Fibroblast of pulmonary artery (primary cell): ENCODE measurements around the gene FXYD3.
A peak's percentile ranks its signal among the peaks of the same experiment; 100 is the strongest.
"Not testable (repeated sequence)": the region's sequence is repeated elsewhere in the genome, so short reads cannot be mapped to it uniquely, and the experiment has no call there.

Source experiments
- DNase-seq: peaks from one replicate; pipeline ENCODE4 v3.0.0-alpha.2; 2010; ENCODE audit warnings: low read depth
- H3K4me3 ChIP-seq: replicated peaks from 2 replicates; pipeline ENCODE4 v1.5.1; 2011; ENCODE audit warnings: low read depth, mild to moderate bottlenecking, control low read depth, low read length, moderate library complexity
- TF ChIP-seq, protein P1 (sequence below): IDR thresholded peaks from 2 replicates; pipeline ENCODE4 v1.5.1; 2011; ENCODE audit warnings: mild to moderate bottlenecking, control low read depth, low read length, inconsistent platforms; ENCODE audit errors: missing control alignments

Gene FXYD3

DNA sequence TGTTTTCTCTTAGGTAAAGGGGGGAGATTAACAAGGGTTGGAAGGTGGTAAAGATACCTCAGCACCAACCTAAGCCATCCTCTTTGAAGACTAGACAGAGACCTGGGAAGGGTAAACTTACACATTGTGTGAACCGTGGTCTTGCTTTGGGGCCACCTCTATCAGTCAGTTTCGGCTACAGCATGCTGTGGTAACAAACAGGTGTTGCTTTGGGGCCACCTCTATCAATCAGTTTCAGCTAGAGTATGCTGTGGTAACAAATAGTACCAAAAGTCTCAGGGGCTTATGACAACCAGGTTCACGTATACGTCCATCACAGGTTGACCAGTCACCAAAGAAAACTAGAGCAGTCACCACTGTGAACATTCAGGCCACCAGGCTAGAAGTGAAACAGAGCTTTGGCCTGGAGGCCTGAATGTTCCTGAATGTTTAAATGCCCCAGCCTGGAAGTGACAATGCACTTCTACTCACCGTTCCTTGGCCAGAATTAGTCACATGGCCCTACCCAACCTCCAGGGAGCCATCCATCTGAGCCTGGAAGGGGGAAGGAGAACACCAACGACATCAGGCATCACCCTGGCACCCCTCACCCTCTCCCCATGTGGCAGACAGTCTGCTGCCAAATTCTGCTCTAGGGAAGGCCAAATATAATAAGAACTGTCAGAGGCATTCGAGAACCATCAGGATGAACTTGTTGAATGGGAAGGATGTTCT, 31.3 kb downstream of the FXYD3 start:
- DNase-seq: no peak
- TF ChIP-seq, protein P1, sequence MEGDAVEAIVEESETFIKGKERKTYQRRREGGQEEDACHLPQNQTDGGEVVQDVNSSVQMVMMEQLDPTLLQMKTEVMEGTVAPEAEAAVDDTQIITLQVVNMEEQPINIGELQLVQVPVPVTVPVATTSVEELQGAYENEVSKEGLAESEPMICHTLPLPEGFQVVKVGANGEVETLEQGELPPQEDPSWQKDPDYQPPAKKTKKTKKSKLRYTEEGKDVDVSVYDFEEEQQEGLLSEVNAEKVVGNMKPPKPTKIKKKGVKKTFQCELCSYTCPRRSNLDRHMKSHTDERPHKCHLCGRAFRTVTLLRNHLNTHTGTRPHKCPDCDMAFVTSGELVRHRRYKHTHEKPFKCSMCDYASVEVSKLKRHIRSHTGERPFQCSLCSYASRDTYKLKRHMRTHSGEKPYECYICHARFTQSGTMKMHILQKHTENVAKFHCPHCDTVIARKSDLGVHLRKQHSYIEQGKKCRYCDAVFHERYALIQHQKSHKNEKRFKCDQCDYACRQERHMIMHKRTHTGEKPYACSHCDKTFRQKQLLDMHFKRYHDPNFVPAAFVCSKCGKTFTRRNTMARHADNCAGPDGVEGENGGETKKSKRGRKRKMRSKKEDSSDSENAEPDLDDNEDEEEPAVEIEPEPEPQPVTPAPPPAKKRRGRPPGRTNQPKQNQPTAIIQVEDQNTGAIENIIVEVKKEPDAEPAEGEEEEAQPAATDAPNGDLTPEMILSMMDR: no peak

DNA sequence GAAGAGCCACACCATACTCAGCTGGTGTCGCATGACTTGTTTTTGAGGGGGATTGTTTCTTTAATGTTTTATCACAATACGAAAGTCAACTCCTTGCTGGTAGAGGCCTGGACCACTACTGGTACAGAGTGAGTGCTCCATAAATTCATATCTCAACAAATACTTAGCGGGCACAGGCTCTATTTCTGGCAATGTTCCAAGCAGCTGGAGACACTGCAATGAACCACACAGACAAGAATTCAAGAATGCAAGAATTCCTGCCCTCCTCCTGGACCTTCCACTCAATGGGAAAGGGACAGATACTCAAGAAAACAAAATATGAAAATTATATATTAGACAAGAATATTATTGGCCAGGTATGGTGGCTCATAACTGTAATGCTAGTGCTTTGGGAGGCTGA, 33.8 kb downstream of the FXYD3 start:
- DNase-seq: no peak
- H3K4me3 ChIP-seq: no peak overlapping the region
- TF ChIP-seq, protein P1: no peak

More for the DNA sequence above, 31.3 kb downstream of the FXYD3 start:
- H3K4me3 ChIP-seq: no peak overlapping the region

DNA sequence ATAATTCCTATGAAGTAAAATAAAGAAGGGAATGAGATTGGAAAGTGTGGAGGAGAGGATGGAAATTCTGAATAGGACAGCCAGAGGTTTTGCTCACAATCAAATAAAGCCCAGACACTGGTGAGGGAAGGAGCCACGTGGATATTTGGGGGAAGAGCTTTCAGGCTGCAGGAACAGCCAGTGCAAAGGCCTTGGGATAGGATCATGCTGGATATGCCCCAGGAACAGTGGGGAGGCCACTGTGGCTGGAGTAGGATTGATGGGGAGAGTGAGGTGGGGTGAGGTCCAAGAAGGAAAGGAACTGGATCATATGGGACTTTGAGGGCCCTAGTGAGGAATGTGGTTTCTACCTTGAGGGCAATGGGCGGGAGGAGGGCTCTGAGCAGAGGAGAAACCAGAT, 34.8 kb downstream of the FXYD3 start:
- no peak for DNase-seq
- no peak overlapping the region for H3K4me3 ChIP-seq
- TF ChIP-seq, protein P1: no peak

DNA sequence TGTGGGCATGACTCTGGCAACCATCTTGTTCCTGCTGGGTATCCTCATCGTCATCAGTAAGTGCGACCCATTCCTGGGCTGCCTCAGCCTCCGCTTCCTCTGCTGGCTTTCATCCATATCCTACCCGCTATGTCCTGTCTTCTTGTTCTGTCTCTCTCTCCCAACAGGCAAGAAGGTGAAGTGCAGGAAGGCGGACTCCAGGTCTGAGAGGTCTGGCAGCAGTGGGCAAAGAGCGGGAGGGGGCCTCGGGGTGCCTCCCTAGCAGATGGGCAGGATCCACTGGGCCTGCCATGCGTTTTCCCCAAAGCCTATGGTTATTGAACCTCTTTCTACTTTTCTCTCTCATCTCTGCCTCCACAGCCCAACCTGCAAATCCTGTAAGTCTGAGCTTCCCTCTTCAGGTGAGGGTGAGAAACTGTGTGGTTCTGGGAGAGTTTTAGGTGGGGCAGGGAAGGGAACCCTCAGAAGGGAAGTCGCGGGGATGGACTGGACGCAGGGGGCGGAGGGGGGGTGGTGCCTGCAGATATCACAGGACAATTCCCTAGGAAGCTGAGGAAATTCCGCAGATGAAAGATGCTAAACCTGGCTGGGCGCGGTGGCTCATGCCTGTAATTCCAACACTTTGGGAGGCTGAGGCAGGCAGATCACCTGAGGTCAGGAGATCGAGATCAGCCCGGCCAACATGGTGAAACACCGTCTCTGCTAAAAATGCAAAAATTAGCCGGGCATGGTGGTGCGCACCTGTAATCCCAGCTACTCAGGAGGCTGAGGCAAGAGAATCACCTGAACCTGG, 35.8 kb downstream of the FXYD3 start:
- no peak for DNase-seq
- TF ChIP-seq, protein P1: no peak

DNA sequence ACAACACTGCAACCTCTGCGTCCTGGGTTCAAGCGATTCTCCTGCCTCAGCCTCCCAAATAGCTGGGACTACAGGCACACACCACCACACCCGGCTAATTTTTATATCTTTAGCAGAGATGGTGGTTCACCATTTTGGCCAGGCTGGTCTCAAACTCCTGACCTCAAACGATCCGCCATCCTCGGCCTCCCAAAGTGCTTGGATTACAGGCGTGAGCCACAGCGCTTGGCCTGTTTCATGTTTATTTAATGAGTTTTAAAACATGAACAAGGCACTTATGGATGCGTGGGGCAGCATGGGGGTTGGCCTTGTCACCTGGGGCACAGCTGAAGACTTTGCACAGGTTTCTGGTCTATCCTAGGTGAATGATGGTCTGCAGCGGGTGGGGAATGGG, 37.5 kb downstream of the FXYD3 start:
- H3K4me3 ChIP-seq: not testable (repeated sequence)

More for the DNA sequence above, 35.8 kb downstream of the FXYD3 start:
- H3K4me3 ChIP-seq: no peak overlapping the region

DNA sequence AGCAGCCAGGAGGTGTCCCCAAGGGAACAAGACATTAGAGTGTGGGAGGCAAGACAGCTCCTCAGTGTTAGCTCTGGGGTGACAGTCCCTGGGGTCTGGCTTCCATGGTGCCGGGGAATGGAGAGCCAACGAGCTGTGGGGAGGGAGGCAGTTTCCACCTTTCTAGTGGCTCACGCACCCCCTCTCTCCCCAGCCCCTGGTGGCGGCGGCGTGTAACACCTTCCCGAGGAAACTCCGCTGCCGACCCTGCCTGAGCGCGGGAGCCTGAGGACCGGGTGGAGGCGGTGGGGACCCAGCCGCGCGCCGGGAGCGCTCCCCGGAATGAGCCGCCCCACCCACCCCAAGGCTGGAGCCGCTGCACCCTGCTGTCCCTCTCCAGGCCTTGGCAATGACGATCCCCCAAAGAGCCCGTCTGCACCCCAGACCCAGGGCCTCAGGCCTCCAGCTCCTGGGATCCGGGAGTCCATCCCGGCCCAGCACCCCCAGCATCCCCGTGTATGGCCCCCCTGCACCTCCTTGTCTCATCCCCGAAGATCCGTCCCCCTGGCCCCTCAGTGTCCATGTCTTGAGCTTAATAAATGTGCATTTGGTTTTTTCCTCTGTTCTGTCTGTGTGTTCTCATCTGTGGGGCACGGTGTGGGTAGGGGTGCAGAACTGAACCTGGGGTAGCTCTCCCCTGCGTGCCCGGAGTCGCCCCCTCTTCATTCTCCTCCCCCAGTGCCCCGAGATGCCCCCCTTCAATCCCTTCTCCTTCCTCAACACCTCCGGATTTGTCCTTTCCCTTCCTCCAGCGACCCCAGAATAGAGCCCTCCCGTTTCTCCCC, 38.3 kb downstream of the FXYD3 start:
- TF ChIP-seq, protein P1: peak; percentile 51
- H3K4me3 ChIP-seq: peak overlapping the region; percentile 89
- peak; percentile 34 for DNase-seq

More for the DNA sequence above, 37.5 kb downstream of the FXYD3 start:
- not testable (repeated sequence) for DNase-seq
